Middle frontal gyrus (tissue), 1 donor: ENCODE measurements around the gene COG1.

ENCODE experiments used
- DNase-seq: peaks from one replicate; pipeline ENCODE4 v3.0.0-alpha.2; 2015; ENCODE audit warnings: low spot score; ENCODE audit errors: extremely low spot score

The COG1 gene

GRCh38 chr17:73170324-73170723, 22.5 kb upstream of the COG1 start:
- DNase-seq, result no peak

GRCh38 chr17:73172252-73172651, 20.6 kb upstream of the COG1 start:
- no peak for DNase-seq

GRCh38 chr17:73174126-73174525, 18.7 kb upstream of the COG1 start:
- no peak for DNase-seq

GRCh38 chr17:73175962-73176565, 16.8 kb upstream of the COG1 start:
- no peak for DNase-seq

- DNase-seq, result no peak
These were observed 13.5 kb upstream of the COG1 start for GRCh38 chr17:73179387-73179786.

- no peak for DNase-seq
These were observed 13.0 kb upstream of the COG1 start for GRCh38 chr17:73179878-73180277.

- no peak for DNase-seq
These were observed 10.1 kb upstream of the COG1 start for GRCh38 chr17:73182616-73183310.

GRCh38 chr17:73184136-73184993, 8.5 kb upstream of the COG1 start:
- DNase-seq, result no peak

- no peak for DNase-seq
These were observed 6.4 kb upstream of the COG1 start for GRCh38 chr17:73186283-73187050.

GRCh38 chr17:73187203-73187769, 5.6 kb upstream of the COG1 start:
- no peak for DNase-seq

GRCh38 chr17:73188011-73188410, 4.8 kb upstream of the COG1 start:
- no peak for DNase-seq

GRCh38 chr17:73189417-73190099, 3.3 kb upstream of the COG1 start:
- DNase-seq, result no peak

- peak; percentile 56 for DNase-seq
These were observed 1.2 kb upstream of the COG1 start for GRCh38 chr17:73191443-73192205.

- DNase-seq, result peak; percentile 69
These were observed 505 bp upstream of the COG1 start for GRCh38 chr17:73192206-73192893.

- DNase-seq, result no peak
These were observed 1.8 kb downstream of the COG1 start for GRCh38 chr17:73194514-73195222.

GRCh38 chr17:73196500-73196899, 3.6 kb downstream of the COG1 start:
- no peak for DNase-seq

- no peak for DNase-seq
These were observed 4.3 kb downstream of the COG1 start for GRCh38 chr17:73197161-73197560.

GRCh38 chr17:73198201-73198929, 5.5 kb downstream of the COG1 start:
- no peak for DNase-seq
